ENCODE results near the gene ZNF674.

DNA sequence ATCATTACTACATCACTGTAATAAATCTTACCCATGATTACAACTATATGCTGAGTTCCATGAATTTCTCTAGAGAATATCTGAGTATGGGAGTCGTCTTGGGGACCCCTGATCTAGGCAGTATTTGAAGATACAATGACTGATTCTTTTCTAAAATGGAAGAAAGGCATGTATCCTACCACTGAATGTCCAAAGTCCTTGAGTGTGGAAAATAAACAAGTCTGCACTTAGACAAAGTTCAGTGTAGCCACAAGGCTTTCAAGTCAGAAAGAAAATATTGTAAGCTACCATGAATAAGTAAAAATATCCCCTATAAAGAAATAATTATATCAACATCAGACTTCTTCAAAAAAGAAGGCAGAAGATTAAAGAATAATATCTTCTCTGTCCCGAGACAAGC is 42.4 kb downstream of the ZNF674 start:
- TF ChIP-seq, protein P1, sequence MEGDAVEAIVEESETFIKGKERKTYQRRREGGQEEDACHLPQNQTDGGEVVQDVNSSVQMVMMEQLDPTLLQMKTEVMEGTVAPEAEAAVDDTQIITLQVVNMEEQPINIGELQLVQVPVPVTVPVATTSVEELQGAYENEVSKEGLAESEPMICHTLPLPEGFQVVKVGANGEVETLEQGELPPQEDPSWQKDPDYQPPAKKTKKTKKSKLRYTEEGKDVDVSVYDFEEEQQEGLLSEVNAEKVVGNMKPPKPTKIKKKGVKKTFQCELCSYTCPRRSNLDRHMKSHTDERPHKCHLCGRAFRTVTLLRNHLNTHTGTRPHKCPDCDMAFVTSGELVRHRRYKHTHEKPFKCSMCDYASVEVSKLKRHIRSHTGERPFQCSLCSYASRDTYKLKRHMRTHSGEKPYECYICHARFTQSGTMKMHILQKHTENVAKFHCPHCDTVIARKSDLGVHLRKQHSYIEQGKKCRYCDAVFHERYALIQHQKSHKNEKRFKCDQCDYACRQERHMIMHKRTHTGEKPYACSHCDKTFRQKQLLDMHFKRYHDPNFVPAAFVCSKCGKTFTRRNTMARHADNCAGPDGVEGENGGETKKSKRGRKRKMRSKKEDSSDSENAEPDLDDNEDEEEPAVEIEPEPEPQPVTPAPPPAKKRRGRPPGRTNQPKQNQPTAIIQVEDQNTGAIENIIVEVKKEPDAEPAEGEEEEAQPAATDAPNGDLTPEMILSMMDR (IDR thresholded peaks at IDR 0.05; ENCODE audit: low read length) = no peak
- no peak for TF ChIP-seq EZH2phosphoT487 (IDR thresholded peaks at IDR 0.05; ENCODE audit: low read length)
